HFFc6 (cell line): ENCODE measurements around the gene MDGA2. TPM values are rescaled to one million over a fixed set of nuclear protein-coding genes. Genes with fewer than 3 reads are reported as not detected.
A peak's percentile ranks its signal among the peaks of the same experiment; 100 is the strongest.
"Not testable (repeated sequence)": the region's sequence is repeated elsewhere in the genome, so short reads cannot be mapped to it uniquely, and the experiment has no call there.

ENCODE experiments used
- DNase-seq: peaks from one replicate; pipeline ENCODE4 v3.0.0-alpha.2; 2018
- H3K27ac Mint-ChIP-seq: 2 replicates; pipeline ENCODE4 v1.8.0; 2020; ENCODE audit warnings: mild to moderate bottlenecking, mixed read lengths
- H3K27me3 Mint-ChIP-seq: 2 replicates; pipeline ENCODE4 v1.8.0; 2021; ENCODE audit warnings: mild to moderate bottlenecking, moderate library complexity, mixed read lengths; ENCODE audit not compliant: insufficient read depth
- H3K36me3 Mint-ChIP-seq: 2 replicates; pipeline ENCODE4 v1.8.0; 2021; ENCODE audit warnings: low read depth, mixed read lengths
- H3K4me1 Mint-ChIP-seq: 2 replicates; pipeline ENCODE4 v1.8.0; 2020; ENCODE audit warnings: low read depth, mixed read lengths
- H3K4me3 Mint-ChIP-seq: 2 replicates; pipeline ENCODE4 v1.8.0; 2020; ENCODE audit warnings: mild to moderate bottlenecking, moderate library complexity, mixed read lengths
- H3K9me3 Mint-ChIP-seq: 2 replicates; pipeline ENCODE4 v1.8.0; 2020; ENCODE audit warnings: mild to moderate bottlenecking, mixed read lengths
- CTCF ChIP-seq: fragments of 200-600 bp; sonication (generic); IDR thresholded peaks from 2 replicates; pipeline ENCODE4 v1.5.0; 2021; ENCODE audit warnings: antibody characterized with exemption, mild to moderate bottlenecking
- total RNA-seq, 6 experiments: library from RNA; stranded (reverse); fragmentation: NEBNext Ultra II Directional; extraction: Animal tissue kit (Norgen Biotek cat#: 25700); gene quantifications; 2 replicates in 1 of 6; 3 replicates in 5 of 6; pipeline ENCODE4 v1.2.3, GENCODE V29; 2021

Gene MDGA2
- total RNA-seq, 6 experiments from 2014 or later, result not detected

GRCh38 chr14:46951103-46951502, 724.3 kb downstream of the MDGA2 start:
- no peak for DNase-seq
- no peak for TF ChIP-seq CTCF
- Mint-ChIP-seq H3K4me3 (no peak overlapping the region), H3K27me3 (no peaks in the 10 kb centered on the region), H3K27ac (no peak overlapping the region), H3K4me1 (no peaks in the 10 kb centered on the region), H3K36me3 (no peaks in the 10 kb centered on the region), H3K9me3 (peaks cover 29% of the 10 kb centered on the region)

- Mint-ChIP-seq H3K36me3 (no peaks in the 10 kb centered on the region), H3K27me3 (no peaks in the 10 kb centered on the region), H3K4me3 (no peak overlapping the region), H3K9me3 (peaks cover 32% of the 10 kb centered on the region), H3K27ac (no peak overlapping the region), H3K4me1 (no peaks in the 10 kb centered on the region)
- no peak for DNase-seq
- no peak for TF ChIP-seq CTCF
Measured at GRCh38 chr14:46940611-46941010, 734.8 kb downstream of the MDGA2 start.

GRCh38 chr14:46920542-46920941, 754.9 kb downstream of the MDGA2 start:
- H3K27ac Mint-ChIP-seq, result no peak overlapping the region
- H3K4me1 Mint-ChIP-seq, result no peaks in the 10 kb centered on the region
- no peaks in the 10 kb centered on the region for H3K36me3 Mint-ChIP-seq
- peak; percentile 11; the same call in 1 of the 2 replicates for TF ChIP-seq CTCF
- H3K4me3 Mint-ChIP-seq, result no peak overlapping the region
- DNase-seq, result no peak
- H3K9me3 Mint-ChIP-seq, result peaks cover 34% of the 10 kb centered on the region
- H3K27me3 Mint-ChIP-seq, result no peaks in the 10 kb centered on the region

GRCh38 chr14:46915539-46915938, 759.9 kb downstream of the MDGA2 start:
- not testable (repeated sequence) for H3K27ac Mint-ChIP-seq, H3K4me1 Mint-ChIP-seq, DNase-seq, H3K27me3 Mint-ChIP-seq, H3K4me3 Mint-ChIP-seq, H3K36me3 Mint-ChIP-seq
- H3K9me3 Mint-ChIP-seq, result peaks cover 36% of the 10 kb centered on the region

- no peaks in the 10 kb centered on the region for H3K27me3 Mint-ChIP-seq
Measured at GRCh38 chr14:46902837-46903236, 772.6 kb downstream of the MDGA2 start.

GRCh38 chr14:46894476-46894875, 780.9 kb downstream of the MDGA2 start:
- Mint-ChIP-seq H3K4me1 (no peaks in the 10 kb centered on the region), H3K27ac (no peak overlapping the region), H3K36me3 (no peaks in the 10 kb centered on the region), H3K27me3 (no peaks in the 10 kb centered on the region), H3K4me3 (no peak overlapping the region), H3K9me3 (peaks cover 26% of the 10 kb centered on the region)
- no peak for DNase-seq
- TF ChIP-seq CTCF, result no peak

More at GRCh38 chr14:46902837-46903236, 772.6 kb downstream of the MDGA2 start:
- Mint-ChIP-seq H3K4me1 (no peaks in the 10 kb centered on the region), H3K4me3 (no peak overlapping the region), H3K27ac (no peak overlapping the region), H3K36me3 (no peaks in the 10 kb centered on the region), H3K9me3 (peaks cover 13% of the 10 kb centered on the region)
- DNase-seq, result no peak
- no peak for TF ChIP-seq CTCF
